ENCODE measurements around the gene MAX. TPM values are rescaled to one million over a fixed set of nuclear protein-coding genes. Genes with fewer than 3 reads are reported as not detected.

The MAX gene
- total RNA-seq, 1 experiment from 2014 or later: 72.9 TPM

GRCh38 chr14:65075628-65076325, 26.5 kb downstream of the MAX start:
- no peak overlapping the region for H4K91ac ChIP-seq (ENCODE audit: insufficient read length, low read depth, low read length)
- TF ChIP-seq, protein P1, sequence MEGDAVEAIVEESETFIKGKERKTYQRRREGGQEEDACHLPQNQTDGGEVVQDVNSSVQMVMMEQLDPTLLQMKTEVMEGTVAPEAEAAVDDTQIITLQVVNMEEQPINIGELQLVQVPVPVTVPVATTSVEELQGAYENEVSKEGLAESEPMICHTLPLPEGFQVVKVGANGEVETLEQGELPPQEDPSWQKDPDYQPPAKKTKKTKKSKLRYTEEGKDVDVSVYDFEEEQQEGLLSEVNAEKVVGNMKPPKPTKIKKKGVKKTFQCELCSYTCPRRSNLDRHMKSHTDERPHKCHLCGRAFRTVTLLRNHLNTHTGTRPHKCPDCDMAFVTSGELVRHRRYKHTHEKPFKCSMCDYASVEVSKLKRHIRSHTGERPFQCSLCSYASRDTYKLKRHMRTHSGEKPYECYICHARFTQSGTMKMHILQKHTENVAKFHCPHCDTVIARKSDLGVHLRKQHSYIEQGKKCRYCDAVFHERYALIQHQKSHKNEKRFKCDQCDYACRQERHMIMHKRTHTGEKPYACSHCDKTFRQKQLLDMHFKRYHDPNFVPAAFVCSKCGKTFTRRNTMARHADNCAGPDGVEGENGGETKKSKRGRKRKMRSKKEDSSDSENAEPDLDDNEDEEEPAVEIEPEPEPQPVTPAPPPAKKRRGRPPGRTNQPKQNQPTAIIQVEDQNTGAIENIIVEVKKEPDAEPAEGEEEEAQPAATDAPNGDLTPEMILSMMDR (conservative IDR thresholded peaks at IDR 0.05): no peak
- H4K20me1 ChIP-seq (ENCODE audit: control insufficient read depth, insufficient read depth, insufficient read length): no peaks in the 10 kb centered on the region
- no peak overlapping the region for H2BK120ac ChIP-seq (ENCODE audit: low read depth, low read length, poor library complexity, severe bottlenecking)
- no peak overlapping the region for H2BK12ac ChIP-seq (ENCODE audit: insufficient read length, low read depth, low read length)
- H3K23me2 ChIP-seq (ENCODE audit: insufficient read length, low read depth, low read length, poor library complexity, severe bottlenecking): no peaks in the 10 kb centered on the region
- H3K79me1 ChIP-seq (ENCODE audit: insufficient read depth, low read depth, low read length, poor library complexity, severe bottlenecking): no peaks in the 10 kb centered on the region
- H3K79me2 ChIP-seq (ENCODE audit: insufficient read depth, low read length): no peaks in the 10 kb centered on the region
- H3K27me3 ChIP-seq (ENCODE audit: insufficient read depth, low read length): no peaks in the 10 kb centered on the region
- no peaks in the 10 kb centered on the region for H3K9me3 ChIP-seq (ENCODE audit: control insufficient read depth, low read depth, low read length)
- Mint-ChIP-seq H3K36me3 (ENCODE audit: insufficient read depth in 1 of 3, low read depth in 3 of 3) (peaks cover 7 to 35% (median 26%) of the 10 kb centered on the region in 3 experiments; a peak in 6 of 7 replicates), H3K4me1 (peaks cover 5 to 8% of the 10 kb centered on the region in 2 experiments; a peak in 3 of 4 replicates), H3K27me3 (ENCODE audit: low read depth) (no peaks in the 10 kb centered on the region; the same call in 1 of the 2 replicates), H3K9me3 (no peaks in the 10 kb centered on the region), H3K4me3 (no peak overlapping the region), H3K27ac (peak overlapping the region in 1 of 3 experiments; percentile 9; a peak in 1 of 7 replicates)
- no peaks in the 10 kb centered on the region for H3K4me1 ChIP-seq (ENCODE audit: insufficient read depth, low read length)
- H2BK5ac ChIP-seq (ENCODE audit: insufficient read length, low read length): no peak overlapping the region
- no peak overlapping the region for H3K18ac ChIP-seq (ENCODE audit: insufficient read length, low read depth, low read length)
- no peak overlapping the region for H4K8ac ChIP-seq (replicated peaks; ENCODE audit: insufficient read length, low read depth, low read length)
- no peak overlapping the region for H4K5ac ChIP-seq (ENCODE audit: insufficient read length, low read depth, low read length)
- no peak overlapping the region for H3K56ac ChIP-seq (ENCODE audit: insufficient read length, low read depth, low read length)
- no peak for DNase-seq
- H3K14ac ChIP-seq (ENCODE audit: insufficient read depth, low read length): no peak overlapping the region
- no peak overlapping the region for H3K23ac ChIP-seq (ENCODE audit: insufficient read length, low read depth, low read length)
- WGBS (ENCODE audit: extremely low coverage, insufficient read length, low lambda C conversion rate): 100% methylated on average over 1 of the region's 17 CpGs
- H3K27ac ChIP-seq (ENCODE audit: insufficient read length, low read depth, low read length): no peak overlapping the region
- no peak overlapping the region for H2BK15ac ChIP-seq (ENCODE audit: low read depth, low read length)
- no peak overlapping the region for H3K4ac ChIP-seq (ENCODE audit: low read depth, low read length)
- no peak overlapping the region for H2AK5ac ChIP-seq (ENCODE audit: insufficient read length, low read length)
- H3K4me2 ChIP-seq (ENCODE audit: insufficient read depth, insufficient read length, low read length): no peak overlapping the region
- H2BK20ac ChIP-seq (ENCODE audit: low read depth, low read length, poor library complexity, severe bottlenecking): no peak overlapping the region
- H3T11ph ChIP-seq (ENCODE audit: low read length): no peak overlapping the region
- H3K9ac ChIP-seq (ENCODE audit: extremely low read depth, insufficient read length, low read length): no peak overlapping the region
- no peak overlapping the region for H2AFZ ChIP-seq (ENCODE audit: low read length)
